ENCODE measurements around the gene FAM168B. TPM values are rescaled to one million over a fixed set of nuclear protein-coding genes. Genes with fewer than 3 reads are reported as not detected.

FAM168B gene
- total RNA-seq, 1 donor from 2014 or later = 145 TPM

Other genes starting within 250 kb of the FAM168B start
- gene PLEKHB2, start 11.9 kb upstream of the FAM168B start, total RNA-seq = 98.1 and 113 TPM in 2 replicates
- gene POTEE, start 116.1 kb upstream of the FAM168B start, total RNA-seq = not detected in 2 replicates

All from glomerular endothelial cell (primary cell).